Measurements from ENCODE around the gene ADAMTS18.
"Not testable (repeated sequence)": the region's sequence is repeated elsewhere in the genome, so short reads cannot be mapped to it uniquely, and the experiment has no call there.

ADAMTS18 gene

DNA sequence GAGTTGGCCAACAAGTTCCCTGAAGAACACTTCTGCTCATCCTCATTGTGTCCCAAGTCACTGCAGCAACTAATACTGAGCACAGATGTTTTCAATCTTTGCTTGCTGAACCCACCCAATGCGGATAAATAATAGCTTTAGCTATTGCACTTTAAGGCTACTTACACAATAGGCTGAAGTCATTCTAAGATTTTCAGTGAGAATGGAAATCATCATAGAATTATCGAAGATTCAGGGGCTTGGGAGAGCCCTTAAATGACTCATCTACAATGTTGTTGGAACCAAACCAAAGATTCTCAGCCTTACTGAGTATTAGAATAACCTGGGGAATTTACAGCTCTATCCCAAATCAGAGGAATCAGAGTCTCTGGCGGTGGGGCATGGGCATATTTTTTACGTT, 184.4 kb downstream of the ADAMTS18 start:
- no peak for DNase-seq (ENCODE audit: low spot score)
- TF ChIP-seq, protein P1, sequence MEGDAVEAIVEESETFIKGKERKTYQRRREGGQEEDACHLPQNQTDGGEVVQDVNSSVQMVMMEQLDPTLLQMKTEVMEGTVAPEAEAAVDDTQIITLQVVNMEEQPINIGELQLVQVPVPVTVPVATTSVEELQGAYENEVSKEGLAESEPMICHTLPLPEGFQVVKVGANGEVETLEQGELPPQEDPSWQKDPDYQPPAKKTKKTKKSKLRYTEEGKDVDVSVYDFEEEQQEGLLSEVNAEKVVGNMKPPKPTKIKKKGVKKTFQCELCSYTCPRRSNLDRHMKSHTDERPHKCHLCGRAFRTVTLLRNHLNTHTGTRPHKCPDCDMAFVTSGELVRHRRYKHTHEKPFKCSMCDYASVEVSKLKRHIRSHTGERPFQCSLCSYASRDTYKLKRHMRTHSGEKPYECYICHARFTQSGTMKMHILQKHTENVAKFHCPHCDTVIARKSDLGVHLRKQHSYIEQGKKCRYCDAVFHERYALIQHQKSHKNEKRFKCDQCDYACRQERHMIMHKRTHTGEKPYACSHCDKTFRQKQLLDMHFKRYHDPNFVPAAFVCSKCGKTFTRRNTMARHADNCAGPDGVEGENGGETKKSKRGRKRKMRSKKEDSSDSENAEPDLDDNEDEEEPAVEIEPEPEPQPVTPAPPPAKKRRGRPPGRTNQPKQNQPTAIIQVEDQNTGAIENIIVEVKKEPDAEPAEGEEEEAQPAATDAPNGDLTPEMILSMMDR (IDR thresholded peaks at IDR 0.05; ENCODE audit: borderline replicate concordance, control extremely low read depth, extremely low read depth, insufficient read depth, missing control alignments): no peak
- in situ Hi-C loops (cut with MboI; ENCODE audit: low sequenced_read_pairs, unreplicated experiment): no loop called here

DNA sequence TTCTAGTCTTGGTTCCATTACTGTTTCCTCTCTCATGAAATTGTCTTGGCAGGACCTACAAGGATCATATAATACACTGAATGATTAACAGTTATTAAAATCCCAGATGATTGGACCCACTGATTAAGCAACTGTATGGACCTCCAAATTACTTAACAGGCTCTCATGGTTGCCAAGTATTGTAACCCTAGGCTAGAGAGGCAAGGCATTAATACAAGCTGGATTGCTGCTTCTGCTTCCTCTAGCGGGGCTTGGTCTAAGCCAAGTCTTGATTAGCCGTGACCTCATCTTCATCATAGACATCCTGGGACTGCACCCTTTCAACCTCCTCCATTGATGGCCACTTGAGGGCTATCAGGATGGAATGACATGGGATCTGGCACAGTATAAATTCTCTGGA, 188.7 kb downstream of the ADAMTS18 start:
- no peak for DNase-seq (ENCODE audit: low spot score)
- in situ Hi-C loops (cut with MboI; ENCODE audit: low sequenced_read_pairs, unreplicated experiment): loop anchor here (25.0 kb wide), 1 partner anchor 716 kb away; no protein-coding TSS in a partner anchor

DNA sequence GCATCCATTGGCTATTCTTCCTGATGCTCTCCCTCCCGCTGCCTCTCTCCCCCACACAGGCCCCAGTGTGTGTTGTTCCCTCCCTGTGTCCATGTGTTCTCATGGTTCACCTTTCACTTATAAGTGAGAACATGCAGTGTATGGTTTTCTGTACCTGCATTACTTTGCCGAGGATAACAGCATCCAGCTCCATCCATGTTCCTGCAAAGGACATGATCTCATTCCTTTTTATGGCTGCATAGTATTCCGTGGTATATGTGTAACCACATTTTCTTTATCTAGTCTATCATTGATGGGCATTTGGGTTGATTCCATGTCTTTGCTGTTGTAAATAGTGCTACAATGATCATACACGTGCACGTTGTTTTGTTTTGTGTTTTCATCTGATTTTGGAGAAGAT, 192.4 kb downstream of the ADAMTS18 start:
- in situ Hi-C loops (cut with MboI; ENCODE audit: low sequenced_read_pairs, unreplicated experiment): loop anchor here (25.0 kb wide), 1 partner anchor 720 kb away; no protein-coding TSS in a partner anchor
- DNase-seq (ENCODE audit: low spot score): not testable (repeated sequence)

More for the DNA sequence above, 188.7 kb downstream of the ADAMTS18 start:
- TF ChIP-seq, protein P1 (IDR thresholded peaks at IDR 0.05; ENCODE audit: borderline replicate concordance, control extremely low read depth, extremely low read depth, insufficient read depth, missing control alignments): no peak

DNA sequence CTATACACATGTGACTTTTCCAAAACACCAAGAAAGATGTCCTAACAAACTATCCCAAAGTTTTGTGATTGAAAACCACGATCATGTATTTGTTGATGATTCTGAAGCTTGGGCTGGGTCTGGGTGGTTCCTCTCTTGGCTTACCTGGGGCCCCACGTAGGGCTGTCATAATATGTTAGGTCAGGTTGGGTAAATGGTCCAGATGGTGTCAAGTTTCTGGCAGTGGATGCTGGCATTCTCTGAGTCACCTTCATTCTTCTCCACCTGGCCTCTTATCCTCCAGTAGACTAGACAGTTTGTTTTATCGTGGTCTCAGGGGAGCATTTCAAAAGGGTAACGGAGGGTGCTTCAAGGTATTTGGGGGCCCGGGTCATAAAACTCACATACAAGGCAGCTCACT, 196.2 kb downstream of the ADAMTS18 start:
- in situ Hi-C loops (cut with MboI; ENCODE audit: low sequenced_read_pairs, unreplicated experiment): loop anchor here (10.0 to 25.0 kb wide), 2 partner anchors 136 to 724 kb away; no protein-coding TSS in a partner anchor
- TF ChIP-seq, protein P1 (IDR thresholded peaks at IDR 0.05; ENCODE audit: borderline replicate concordance, control extremely low read depth, extremely low read depth, insufficient read depth, missing control alignments): no peak
- DNase-seq (ENCODE audit: low spot score): no peak

DNA sequence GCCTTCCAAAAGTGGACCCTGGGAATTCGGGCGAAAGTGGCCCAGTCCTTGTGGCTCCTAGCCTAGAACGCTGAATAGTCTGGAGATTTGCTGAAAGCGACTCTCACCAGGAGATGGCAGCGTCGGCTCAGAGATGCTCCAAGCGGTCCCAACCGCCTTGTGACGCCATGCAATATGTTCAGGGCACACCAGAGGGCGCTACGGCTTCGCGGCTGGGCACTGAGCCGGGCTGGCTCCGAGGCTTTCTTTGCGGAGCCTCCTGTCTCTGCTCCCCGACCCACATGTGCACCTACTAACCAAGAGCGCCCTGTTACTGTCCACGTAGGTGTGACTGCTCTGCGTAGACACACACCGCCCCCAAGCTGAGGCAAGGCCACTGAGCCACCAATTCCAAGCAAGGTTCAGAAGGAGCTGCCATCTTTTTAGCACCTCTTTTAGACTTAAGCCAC, 198.7 kb downstream of the ADAMTS18 start:
- in situ Hi-C loops (cut with MboI; ENCODE audit: low sequenced_read_pairs, unreplicated experiment): loop anchor here (10.0 to 25.0 kb wide), 2 partner anchors 139 to 726 kb away; no protein-coding TSS in a partner anchor
- TF ChIP-seq, protein P1 (IDR thresholded peaks at IDR 0.05; ENCODE audit: borderline replicate concordance, control extremely low read depth, extremely low read depth, insufficient read depth, missing control alignments): peak; percentile 99
- peak; percentile 85 for DNase-seq (ENCODE audit: low spot score)

DNA sequence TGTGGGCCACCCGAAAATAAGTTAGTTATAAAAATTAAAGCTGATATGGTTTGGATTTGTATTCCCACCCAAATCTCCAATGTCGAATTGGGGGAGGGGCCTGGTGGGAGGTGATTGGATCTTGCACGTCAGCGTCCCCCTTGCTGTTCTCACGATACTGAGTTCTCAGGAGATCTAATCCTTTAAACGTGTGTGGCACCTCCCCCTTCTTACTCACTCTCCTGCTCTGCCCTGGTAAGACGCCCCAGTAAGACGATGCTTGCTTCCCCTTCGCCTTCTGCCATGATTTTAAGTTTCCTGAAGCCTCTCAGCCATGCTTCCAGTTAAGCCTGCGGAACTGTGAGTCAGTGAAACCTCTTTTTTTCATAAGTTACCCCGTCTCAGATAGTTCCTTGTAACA, 200.2 kb downstream of the ADAMTS18 start:
- DNase-seq (ENCODE audit: low spot score): no peak
- in situ Hi-C loops (cut with MboI; ENCODE audit: low sequenced_read_pairs, unreplicated experiment): loop anchor here (5.0 to 25.0 kb wide), 3 partner anchors 140 to 728 kb away; no protein-coding TSS in a partner anchor

More for the DNA sequence above, 200.2 kb downstream of the ADAMTS18 start:
- TF ChIP-seq, protein P1 (IDR thresholded peaks at IDR 0.05; ENCODE audit: borderline replicate concordance, control extremely low read depth, extremely low read depth, insufficient read depth, missing control alignments): no peak
